ENCODE measurements around the gene PIP5K1B. TPM values are rescaled to one million over a fixed set of nuclear protein-coding genes. Genes with fewer than 3 reads are reported as not detected.

Gene PIP5K1B
- total RNA-seq, 1 experiment from 2014 or later = not detected

- Histone ChIP-seq H3K4me3 (ENCODE audit: low read depth, low read length, poor library complexity, severe bottlenecking) (no peak overlapping the region), H3K9me3 (ENCODE audit: low read depth, low read length, poor library complexity, severe bottlenecking) (no peaks in the 10 kb centered on the region), H3K4me1 (ENCODE audit: insufficient read depth, low read length, poor library complexity, severe bottlenecking) (no peaks in the 10 kb centered on the region), H3K36me3 (ENCODE audit: insufficient read depth, low read length, poor library complexity, severe bottlenecking) (no peaks in the 10 kb centered on the region), H3K27me3 (replicated peaks; ENCODE audit: insufficient read depth, low read depth, low read length, poor library complexity) (peaks cover 9% of the 10 kb centered on the region), H3K27ac (ENCODE audit: low read depth, low read length, poor library complexity, severe bottlenecking) (no peak overlapping the region)
- ChIA-PET POLR2A (ENCODE audit: low non-redundant PET) (no interaction called here), CTCF (no interaction called here)
- BruUV-seq (replicated peaks) = no TSS peak
- intact Hi-C loops (cut with micrococcal nuclease; ENCODE audit: unreplicated experiment) = no loop called here
- DNase-seq (ENCODE audit: low spot score) = no peak
- TF ChIP-seq EZH2 (IDR thresholded peaks at IDR 0.05; ENCODE audit: borderline replicate concordance, low read depth, low read length, poor library complexity, severe bottlenecking) = no peak
- TF ChIP-seq CTCF (conservative IDR thresholded peaks at IDR 0.05; ENCODE audit: low read depth, low read length) = no peak
These were observed 131.7 kb downstream of the PIP5K1B start for GRCh38 chr9:68836788-68837187.

- BruUV-seq (replicated peaks) = no TSS peak
- ChIA-PET POLR2A (ENCODE audit: low non-redundant PET) (no interaction called here), CTCF (no interaction called here)
These were observed 133.2 kb downstream of the PIP5K1B start for GRCh38 chr9:68838245-68838644.

GRCh38 chr9:68841276-68842052 is 136.4 kb downstream of the PIP5K1B start:
- DNase-seq (ENCODE audit: low spot score) = no peak
- no peaks in the 10 kb centered on the region for H3K9me3 ChIP-seq (ENCODE audit: low read depth, low read length, poor library complexity, severe bottlenecking)
- no peak overlapping the region for H3K27ac ChIP-seq (ENCODE audit: low read depth, low read length, poor library complexity, severe bottlenecking)
- no peaks in the 10 kb centered on the region for H3K36me3 ChIP-seq (ENCODE audit: insufficient read depth, low read length, poor library complexity, severe bottlenecking)
- ChIA-PET CTCF (no interaction called here), POLR2A (ENCODE audit: low non-redundant PET) (no interaction called here)
- peaks cover 11% of the 10 kb centered on the region for H3K27me3 ChIP-seq (replicated peaks; ENCODE audit: insufficient read depth, low read depth, low read length, poor library complexity)
- intact Hi-C loops (cut with micrococcal nuclease; ENCODE audit: unreplicated experiment) = no loop called here
- no TSS peak for BruUV-seq (replicated peaks)
- no peak for TF ChIP-seq CTCF (conservative IDR thresholded peaks at IDR 0.05; ENCODE audit: low read depth, low read length)
- H3K4me1 ChIP-seq (ENCODE audit: insufficient read depth, low read length, poor library complexity, severe bottlenecking) = no peaks in the 10 kb centered on the region
- no peak overlapping the region for H3K4me3 ChIP-seq (ENCODE audit: low read depth, low read length, poor library complexity, severe bottlenecking)

More at GRCh38 chr9:68838245-68838644, 133.2 kb downstream of the PIP5K1B start:
- H3K9me3 ChIP-seq (ENCODE audit: low read depth, low read length, poor library complexity, severe bottlenecking) = no peaks in the 10 kb centered on the region
- intact Hi-C loops (cut with micrococcal nuclease; ENCODE audit: unreplicated experiment) = no loop called here
- no peak for TF ChIP-seq EZH2 (IDR thresholded peaks at IDR 0.05; ENCODE audit: borderline replicate concordance, low read depth, low read length, poor library complexity, severe bottlenecking)
- TF ChIP-seq CTCF (conservative IDR thresholded peaks at IDR 0.05; ENCODE audit: low read depth, low read length) = no peak
- H3K36me3 ChIP-seq (ENCODE audit: insufficient read depth, low read length, poor library complexity, severe bottlenecking) = no peaks in the 10 kb centered on the region
- no peaks in the 10 kb centered on the region for H3K4me1 ChIP-seq (ENCODE audit: insufficient read depth, low read length, poor library complexity, severe bottlenecking)
- peaks cover 9% of the 10 kb centered on the region for H3K27me3 ChIP-seq (replicated peaks; ENCODE audit: insufficient read depth, low read depth, low read length, poor library complexity)
- H3K27ac ChIP-seq (ENCODE audit: low read depth, low read length, poor library complexity, severe bottlenecking) = no peak overlapping the region
- no peak overlapping the region for H3K4me3 ChIP-seq (ENCODE audit: low read depth, low read length, poor library complexity, severe bottlenecking)
- DNase-seq (ENCODE audit: low spot score) = no peak
